Posterior vena cava (tissue), 2 donors: ENCODE results near the gene ARID3A. TPM values are rescaled to one million over a fixed set of nuclear protein-coding genes. Genes with fewer than 3 reads are reported as not detected.
A peak's percentile ranks its signal among the peaks of the same experiment; 100 is the strongest.
"Not testable (repeated sequence)": the region's sequence is repeated elsewhere in the genome, so short reads cannot be mapped to it uniquely, and the experiment has no call there.

Source experiments
- DNase-seq: peaks from one replicate; pipeline ENCODE4 v3.0.0-alpha.2; 2020; ENCODE audit warnings: low spot score
- intact Hi-C, 2 donors: fragments of 100-400 bp; cut with DNase I; formaldehyde crosslinking; loops; one replicate each; pipeline versions ENCODE4 v1.14.1 to v1.14.2; 2022 to 2023
- long read RNA-seq, 2 donors: library from polyadenylated mRNA; unstranded; transcript quantifications; one replicate each; pipeline ENCODE4 v2.0.0, GENCODE V29; 2020 to 2021
- total RNA-seq, 2 donors: library from RNA; stranded (reverse); fragmentation: NEBNext Ultra II Directional; extraction: Animal tissue kit (Norgen Biotek cat#: 25700); gene quantifications; one replicate each; pipeline ENCODE4 v1.2.1, GENCODE V29; 2021
- donor health status: DM: yes; HTN: yes; CAD: no.
- donor health status: DM: yes; HTN: yes; CAD: no.

The ARID3A gene, protein sequence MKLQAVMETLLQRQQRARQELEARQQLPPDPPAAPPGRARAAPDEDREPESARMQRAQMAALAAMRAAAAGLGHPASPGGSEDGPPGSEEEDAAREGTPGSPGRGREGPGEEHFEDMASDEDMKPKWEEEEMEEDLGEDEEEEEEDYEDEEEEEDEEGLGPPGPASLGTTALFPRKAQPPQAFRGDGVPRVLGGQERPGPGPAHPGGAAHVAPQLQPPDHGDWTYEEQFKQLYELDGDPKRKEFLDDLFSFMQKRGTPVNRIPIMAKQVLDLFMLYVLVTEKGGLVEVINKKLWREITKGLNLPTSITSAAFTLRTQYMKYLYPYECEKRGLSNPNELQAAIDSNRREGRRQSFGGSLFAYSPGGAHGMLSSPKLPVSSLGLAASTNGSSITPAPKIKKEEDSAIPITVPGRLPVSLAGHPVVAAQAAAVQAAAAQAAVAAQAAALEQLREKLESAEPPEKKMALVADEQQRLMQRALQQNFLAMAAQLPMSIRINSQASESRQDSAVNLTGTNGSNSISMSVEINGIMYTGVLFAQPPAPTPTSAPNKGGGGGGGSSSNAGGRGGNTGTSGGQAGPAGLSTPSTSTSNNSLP
- 1 to 10 TPM; 6.3 to 10.0 TPM for total RNA-seq
- long read RNA-seq, donor 1, partial matches to known transcripts: 4 of 7 reads
- long read RNA-seq, donor 1, other reads (novel, unspliced or antisense): 3 of 7 reads
- long read RNA-seq, donor 2, partial matches to known transcripts: 1 of 1 reads
- long read RNA-seq, donor 2, other reads (novel, unspliced or antisense): 0 of 1 reads

DNA sequence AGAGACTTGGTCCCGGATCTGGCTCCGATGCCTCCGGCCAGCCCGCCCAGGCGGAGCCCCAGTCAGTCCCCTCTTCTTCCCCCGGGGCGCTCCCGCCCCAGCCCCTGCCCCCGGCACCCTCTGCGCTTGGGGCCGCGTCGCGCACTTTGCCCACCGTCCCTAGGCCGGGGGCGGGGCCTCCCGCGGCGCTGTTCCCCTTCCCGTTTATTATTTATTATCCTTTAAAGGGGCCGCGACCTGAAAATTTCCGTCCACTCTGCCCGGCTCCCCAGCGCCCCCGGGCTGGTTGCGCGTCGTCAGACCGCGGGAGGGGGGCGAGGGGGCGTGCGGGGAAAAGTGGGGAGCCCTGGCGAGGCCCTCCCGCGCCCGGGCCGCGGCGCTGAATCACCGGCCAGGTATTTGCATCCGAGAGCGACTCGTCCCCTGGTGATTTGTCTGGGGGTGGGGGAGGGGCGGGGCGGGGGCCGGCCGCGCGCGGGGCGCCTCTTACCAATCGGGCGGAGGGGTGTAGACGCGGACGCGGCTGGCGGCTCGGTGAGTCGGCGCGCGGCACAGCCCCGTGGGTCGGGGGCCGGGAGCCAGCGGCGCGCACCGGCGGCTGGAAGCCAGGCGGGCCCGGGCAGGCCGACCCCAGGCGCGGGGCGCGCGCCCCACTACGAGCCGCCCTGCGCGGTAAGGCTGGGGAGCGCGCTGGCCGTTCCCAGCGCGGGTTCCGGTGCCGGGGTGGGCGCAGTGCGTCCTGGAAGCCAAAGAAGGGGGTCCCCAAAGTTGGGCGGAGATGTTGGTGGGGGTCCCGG, at the start of gene ARID3A:
Gene ARID3A, plus strand, starts transcription at position 510 of the 797 bp plus-strand sequence. CDS start 3,494 bp downstream, outside the sequence.
- peak; percentile 94 for DNase-seq
- intact Hi-C loops: no loop called here

GRCh38 chr19:876089-876488, 49.7 kb upstream of the ARID3A start:
- intact Hi-C loops: no loop called here
- DNase-seq: no peak

GRCh38 chr19:876780-877314, 49.0 kb upstream of the ARID3A start:
- DNase-seq: no peak
- intact Hi-C loops: no loop called here

- DNase-seq, intact Hi-C loops: not testable (repeated sequence)
Measured at GRCh38 chr19:877992-878660, 47.7 kb upstream of the ARID3A start.

DNA sequence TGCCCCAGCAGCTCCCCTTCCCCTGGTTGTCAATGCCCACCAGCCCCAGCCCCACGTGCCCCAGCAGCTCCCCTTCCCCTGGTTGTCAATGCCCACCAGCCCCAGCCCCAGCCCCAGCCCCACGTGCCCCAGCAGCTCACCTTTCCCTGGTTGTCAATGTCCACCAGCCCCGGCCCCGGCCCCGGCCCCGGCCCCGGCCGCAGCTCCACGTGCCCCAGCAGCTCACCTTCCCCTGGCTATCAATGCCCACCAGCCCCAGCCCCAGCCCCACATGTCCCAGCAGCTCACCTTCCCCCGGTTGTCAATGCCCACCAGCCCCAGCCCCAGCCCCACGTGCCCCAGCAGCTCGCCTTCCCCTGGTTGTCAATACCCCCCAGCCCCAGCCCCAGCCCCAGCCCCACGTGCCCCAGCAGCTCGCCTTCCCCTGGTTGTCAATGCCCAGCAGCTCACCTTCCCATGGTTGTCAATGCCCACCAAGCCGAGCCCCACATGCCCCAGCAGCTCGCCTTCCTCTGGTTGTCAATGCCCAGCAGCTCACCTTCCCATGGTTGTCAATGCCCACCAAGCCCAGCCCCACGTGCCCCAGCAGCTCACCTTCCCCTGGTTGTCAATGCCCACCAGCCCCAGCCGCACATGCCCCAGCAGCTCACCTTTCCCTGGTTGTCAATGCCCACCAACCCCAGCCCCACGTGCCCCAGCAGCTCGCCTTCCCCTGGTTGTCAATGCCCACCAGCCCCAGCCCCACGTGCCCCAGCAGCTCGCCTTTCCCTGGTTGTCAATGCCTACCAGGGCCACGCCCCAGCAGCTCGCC, 46.9 kb upstream of the ARID3A start:
- peak; percentile 78 for DNase-seq
- intact Hi-C loops: not testable (repeated sequence)

DNA sequence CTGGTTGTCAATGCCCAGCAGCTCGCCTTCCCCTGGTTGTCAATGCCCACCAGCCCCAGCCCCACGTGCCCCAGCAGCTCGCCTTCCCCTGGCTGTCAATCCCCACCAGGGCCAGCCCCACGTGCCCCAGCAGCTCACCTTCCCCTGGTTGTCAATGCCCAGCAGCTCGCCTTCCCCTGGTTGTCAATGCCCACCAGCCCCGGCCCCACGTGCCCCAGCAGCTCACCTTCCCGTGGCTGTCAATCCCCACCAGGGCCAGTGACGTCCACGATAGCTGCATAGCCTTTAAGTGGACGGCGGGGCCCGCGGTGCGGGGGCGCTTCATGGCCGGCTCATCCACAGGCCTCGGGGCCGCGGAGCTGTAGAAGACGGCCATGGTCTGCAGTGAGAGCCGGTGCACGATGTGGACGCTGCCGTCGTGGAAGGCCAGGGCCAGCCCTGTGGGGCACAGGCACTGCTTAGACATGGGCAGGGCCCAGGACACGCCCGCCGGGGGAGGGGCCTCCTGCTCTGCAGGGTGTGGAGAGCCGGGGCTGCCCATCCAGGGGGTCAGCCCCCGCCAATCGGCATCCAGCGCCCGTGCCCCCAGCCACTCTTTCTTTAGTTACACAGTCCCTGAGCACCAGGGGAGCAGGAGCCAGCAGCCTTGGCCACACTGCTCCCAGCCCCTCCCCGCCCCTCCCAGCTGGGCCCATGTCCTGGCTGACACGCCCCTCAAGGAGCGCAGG, 46.0 kb upstream of the ARID3A start:
- intact Hi-C loops: loop anchor here in 1 of 2 donors (10.0 kb wide), 1 partner anchor 295 kb away; the partner anchor contains the start of gene SBNO2
- DNase-seq: peak; percentile 70

- intact Hi-C loops: loop anchor here in 1 of 2 donors (10.0 kb wide), 1 partner anchor 293 kb away; the partner anchor contains the start of gene SBNO2
- DNase-seq: no peak
Measured at GRCh38 chr19:881385-882071, 44.3 kb upstream of the ARID3A start.

DNA sequence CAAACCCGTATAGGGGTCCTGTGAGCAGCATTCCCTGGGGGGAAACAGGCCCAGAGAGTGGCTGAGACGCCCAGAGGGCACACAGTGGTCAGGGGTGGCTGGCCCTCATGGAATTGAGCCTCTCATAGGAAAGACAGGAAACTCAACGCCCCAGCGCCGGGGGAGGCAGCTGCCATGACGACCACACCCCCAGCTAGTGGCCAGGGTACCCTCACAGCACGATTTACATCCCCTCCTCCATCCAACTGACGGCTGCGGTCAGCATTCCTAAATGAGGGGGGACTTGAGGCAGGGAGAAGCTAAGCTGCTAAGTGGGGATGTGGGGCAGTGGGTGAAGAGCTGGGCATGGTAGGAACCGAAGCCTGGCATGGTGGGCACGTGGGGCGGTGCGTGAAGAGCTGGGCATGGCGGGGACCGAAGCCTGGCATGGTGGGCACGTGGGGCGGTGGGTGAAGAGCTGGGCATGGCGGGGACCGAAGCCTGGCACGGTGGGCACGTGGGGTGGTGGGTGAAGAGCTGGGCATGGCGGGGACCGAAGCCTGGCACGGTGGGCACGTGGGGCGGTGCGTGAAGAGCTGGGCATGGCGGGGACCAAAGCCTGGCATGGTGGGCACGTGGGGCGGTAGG, 42.9 kb upstream of the ARID3A start:
- intact Hi-C loops: loop anchor here in 1 of 2 donors (10.0 kb wide), 1 partner anchor 292 kb away; the partner anchor contains the start of gene SBNO2
- no peak for DNase-seq

DNA sequence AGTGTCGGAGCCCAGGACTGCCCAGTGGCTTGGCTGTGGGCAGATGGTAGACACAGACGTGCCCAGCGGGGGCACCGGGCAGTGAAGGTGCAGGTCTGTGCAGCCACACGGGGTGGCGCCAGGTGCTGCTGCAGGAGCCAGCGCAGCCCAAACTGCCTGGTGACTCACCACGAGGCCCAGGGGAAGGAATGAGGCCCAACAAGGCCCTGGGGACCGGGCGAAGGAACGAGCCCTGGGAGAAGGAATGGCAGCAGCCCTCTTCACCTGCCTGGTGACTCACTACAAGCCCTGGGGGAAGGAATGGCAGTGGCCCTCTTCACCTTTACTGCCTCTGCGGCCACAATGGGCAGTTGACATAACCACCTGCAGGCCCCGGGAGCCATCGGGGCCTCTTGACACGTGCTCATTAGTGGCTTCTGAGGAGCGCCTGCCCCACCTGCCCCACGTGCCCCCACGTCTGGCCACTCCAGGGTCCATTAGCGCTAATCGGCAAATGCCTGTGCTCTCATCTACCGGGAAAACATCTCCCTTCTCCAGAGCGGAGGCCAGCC, 42.1 kb upstream of the ARID3A start:
- intact Hi-C loops: loop anchor here in 1 of 2 donors (10.0 kb wide), 1 partner anchor 291 kb away; the partner anchor contains the start of gene SBNO2
- no peak for DNase-seq

- intact Hi-C loops: loop anchor here in 1 of 2 donors (10.0 kb wide), 1 partner anchor 290 kb away; the partner anchor contains the start of gene SBNO2
- DNase-seq: no peak
Measured at GRCh38 chr19:884420-885211, 41.2 kb upstream of the ARID3A start.

- no peak for DNase-seq
- intact Hi-C loops: loop anchor here in 1 of 2 donors (10.0 kb wide), 1 partner anchor 289 kb away; the partner anchor contains the start of gene SBNO2
Measured at GRCh38 chr19:885536-886224, 40.2 kb upstream of the ARID3A start.

- intact Hi-C loops: loop anchor here in 1 of 2 donors (10.0 kb wide), 1 partner anchor 288 kb away; the partner anchor contains the start of gene SBNO2
- DNase-seq: no peak
Measured at GRCh38 chr19:887072-887471, 38.8 kb upstream of the ARID3A start.

DNA sequence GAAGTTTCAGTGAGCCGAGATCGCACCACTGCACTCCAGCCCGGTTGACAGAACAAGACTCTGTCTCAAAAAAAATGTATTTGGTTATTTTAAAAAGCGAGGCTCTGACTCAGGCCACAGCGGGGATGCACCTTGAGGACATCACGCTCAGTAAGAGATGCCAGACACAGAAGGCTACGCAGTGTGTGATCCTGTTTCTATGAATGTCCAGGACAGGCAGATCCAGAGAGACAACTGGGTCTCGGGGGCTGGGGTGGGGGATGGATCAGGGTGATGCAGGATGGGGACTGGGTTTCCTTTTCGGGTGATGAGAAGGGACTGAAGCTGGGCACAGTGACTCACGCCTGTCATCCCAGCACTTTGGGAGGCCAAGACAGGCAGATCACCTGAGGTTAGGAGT, 38.2 kb upstream of the ARID3A start:
- DNase-seq: no peak
- intact Hi-C loops: loop anchor here in 1 of 2 donors (10.0 kb wide), 1 partner anchor 287 kb away; the partner anchor contains the start of gene SBNO2
